Kidney (tissue), 14 donors: Measurements from ENCODE around the gene CAPN12. TPM values are rescaled to one million over a fixed set of nuclear protein-coding genes. Genes with fewer than 3 reads are reported as not detected.
"Not testable (repeated sequence)": the region's sequence is repeated elsewhere in the genome, so short reads cannot be mapped to it uniquely, and the experiment has no call there.

ENCODE experiments used
- DNase-seq, 5 donors: peaks; one replicate each; pipeline ENCODE4 v3.0.0-alpha.2; 2013 to 2020
- FAIRE-seq: peaks from 2 replicates; lab custom pipeline; 2012; peaks lifted over from hg19 to GRCh38; lab: Jason Lieb, UNC
- H3K27ac ChIP-seq, 2 donors: one replicate each; pipeline ENCODE4 v1.7.0; 2013; ENCODE audit warnings: low read depth in 2 of 2, low read length in 2 of 2, inconsistent platforms in 1 of 2
- H3K27me3 ChIP-seq: one replicate; pipeline ENCODE4 v1.7.1; 2013; ENCODE audit warnings: low read length, inconsistent platforms; ENCODE audit not compliant: control insufficient read depth, insufficient read depth
- H3K36me3 ChIP-seq, 3 donors: one replicate each; pipeline versions ENCODE4 v1.7.0 to v1.7.1; 2013; ENCODE audit warnings: low read length in 3 of 3, control low read depth in 1 of 3, inconsistent platforms in 1 of 3; ENCODE audit not compliant: insufficient read depth in 3 of 3, control insufficient read depth in 2 of 3
- H3K4me1 ChIP-seq, 3 donors: one replicate each; pipeline versions ENCODE4 v1.7.0 to v1.7.1; 2013; ENCODE audit warnings: low read length in 3 of 3, inconsistent platforms in 1 of 3, low read depth in 1 of 3; ENCODE audit not compliant: control insufficient read depth in 2 of 3, insufficient read depth in 2 of 3
- H3K4me3 ChIP-seq, 3 donors: one replicate each; pipeline versions ENCODE4 v1.7.0 to v1.8.1; 2013; ENCODE audit warnings: low read length in 3 of 3, control low read depth in 1 of 3, inconsistent platforms in 1 of 3
- H3K9ac ChIP-seq, 3 donors: one replicate each; pipeline versions ENCODE4 v1.7.0 to v1.7.1; 2013; ENCODE audit warnings: low read length in 3 of 3, control low read depth in 1 of 3, inconsistent platforms in 1 of 3
- H3K9me3 ChIP-seq, 3 donors: one replicate each; pipeline versions ENCODE4 v1.7.0 to v1.7.1; 2013; ENCODE audit warnings: low read length in 3 of 3, control low read depth in 1 of 3, inconsistent platforms in 1 of 3; ENCODE audit not compliant: control insufficient read depth in 2 of 3, insufficient read depth in 1 of 3
- CTCF ChIP-seq: IDR thresholded peaks from 3 replicates; pipeline ENCODE4 v1.5.1; 2012; ENCODE audit warnings: mild to moderate bottlenecking, moderate library complexity, borderline replicate concordance; ENCODE audit not compliant: insufficient read depth; ENCODE audit errors: extremely low read depth
- intact Hi-C: fragments of 100-400 bp; cut with DNase I; formaldehyde crosslinking; loops from one replicate; pipeline ENCODE4 v1.11.1; 2022
- polyA plus RNA-seq: library from polyadenylated mRNA; stranded (reverse); fragments of 350-450 nt; fragmentation: Illumina TruSeq; extraction: RNeasy Lipid Tissue Mini Kit (QIAGEN cat#74804); gene quantifications from one replicate; pipeline ENCODE4 v1.2.3, GENCODE V29; 2014; ENCODE audit warnings: low read depth, low replicate concordance; ENCODE audit not compliant: insufficient read depth
- total RNA-seq: library from RNA; stranded (reverse); fragmentation: NEBNext Ultra II Directional; extraction: Animal tissue kit (Norgen Biotek cat#: 25700); gene quantifications from one replicate; pipeline ENCODE4 v1.2.1, GENCODE V29; 2021
- donor health status: control.
- donor health status: control.
- donor health status: control.
- donor health status: control.
- donor health status: control.
- donor health status: DM: yes; HTN: yes; CAD: no.
- donor health status: Normal renal cell carcinoma (clear cell type).

The CAPN12 gene
- total and polyA plus RNA-seq, 2 donors from 2014 or later = 27.1 to 31.1 TPM

DNA sequence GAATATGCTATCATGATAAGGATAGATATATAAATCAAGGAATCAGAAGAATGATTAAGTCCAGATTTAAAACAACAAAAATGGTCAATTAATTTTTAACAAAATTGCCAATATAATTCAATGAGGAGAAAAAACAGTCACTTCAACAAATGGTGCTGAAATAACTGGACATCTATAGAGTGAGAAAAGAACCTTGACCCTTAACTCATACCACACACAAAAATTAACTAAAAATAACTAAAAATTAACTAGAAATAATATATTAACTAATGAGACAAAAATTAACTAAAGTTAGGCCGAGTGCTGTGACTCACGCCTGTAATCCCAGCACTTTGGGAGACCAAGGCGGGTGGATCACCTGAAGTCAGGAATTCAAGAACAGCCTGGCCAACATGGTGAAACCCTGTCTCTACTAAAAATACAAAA lies 19.5 kb upstream of the CAPN12 start:
- intact Hi-C loops = no loop called here
- no peaks in the 10 kb centered on the region for H3K27me3 ChIP-seq
- peaks cover 0 to 5% (median 0%) of the 10 kb centered on the region in 3 donors for H3K4me1 ChIP-seq
- FAIRE-seq (peak; percentile 90), DNase-seq (peak in 1 of 5 donors; percentile 29)
- H3K9ac ChIP-seq = no peak overlapping the region
- H3K27ac ChIP-seq = peak overlapping the region; percentile 7 to 37
- H3K36me3 ChIP-seq = no peaks in the 10 kb centered on the region
- TF ChIP-seq CTCF = no peak
- H3K4me3 ChIP-seq = no peak overlapping the region
- no peaks in the 10 kb centered on the region for H3K9me3 ChIP-seq

DNA sequence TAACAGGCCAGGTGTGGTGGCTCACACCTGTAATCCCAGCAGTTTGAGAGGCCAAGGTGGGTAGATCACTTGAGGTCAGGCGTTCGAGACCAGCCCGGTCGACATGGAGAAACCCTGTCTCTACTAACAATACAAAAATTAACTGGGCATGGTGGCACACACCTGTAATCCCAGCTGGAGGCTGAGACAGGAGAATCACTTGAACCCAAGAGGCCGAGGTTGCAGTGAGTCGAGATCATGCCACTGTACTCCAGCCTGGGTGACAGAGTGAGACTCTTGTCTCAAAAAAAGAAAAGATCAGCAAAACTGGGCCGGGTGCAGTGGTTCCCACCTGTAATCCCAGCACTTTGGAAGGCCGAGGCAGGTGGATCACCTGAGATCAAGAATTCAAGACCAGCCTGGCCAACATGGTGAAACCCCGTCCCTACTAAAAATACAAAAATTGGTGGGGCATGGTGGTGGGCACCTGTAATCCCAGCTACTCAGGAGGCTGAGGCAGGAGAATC lies 17.7 kb upstream of the CAPN12 start:
- H3K36me3 ChIP-seq, intact Hi-C loops, H3K27ac ChIP-seq, FAIRE-seq, H3K27me3 ChIP-seq, H3K4me1 ChIP-seq, H3K9me3 ChIP-seq, H3K9ac ChIP-seq, DNase-seq, H3K4me3 ChIP-seq: not testable (repeated sequence)

- intact Hi-C loops, FAIRE-seq: not testable (repeated sequence)
Measured at GRCh38 chr19:38760805-38761517, 16.7 kb upstream of the CAPN12 start.

GRCh38 chr19:38759590-38760003 lies 15.3 kb upstream of the CAPN12 start:
- no peak for FAIRE-seq
- Histone ChIP-seq H3K36me3 (no peaks in the 10 kb centered on the region), H3K27me3 (no peaks in the 10 kb centered on the region), H3K9me3 (no peaks in the 10 kb centered on the region), H3K9ac (no peak overlapping the region), H3K4me3 (no peak overlapping the region), H3K4me1 (peaks cover 0 to 5% (median 0%) of the 10 kb centered on the region in 3 donors), H3K27ac (peak overlapping the region; percentile 83 to 85)
- DNase-seq = no peak
- no peak for TF ChIP-seq CTCF
- intact Hi-C loops = loop anchor here (10.0 kb wide), 1 partner anchor 45 kb away; no protein-coding TSS in a partner anchor

More at GRCh38 chr19:38760805-38761517, 16.7 kb upstream of the CAPN12 start:
- not testable (repeated sequence) for H3K9ac ChIP-seq, H3K27me3 ChIP-seq, H3K27ac ChIP-seq, H3K4me1 ChIP-seq, H3K9me3 ChIP-seq, DNase-seq, H3K4me3 ChIP-seq, H3K36me3 ChIP-seq

DNA sequence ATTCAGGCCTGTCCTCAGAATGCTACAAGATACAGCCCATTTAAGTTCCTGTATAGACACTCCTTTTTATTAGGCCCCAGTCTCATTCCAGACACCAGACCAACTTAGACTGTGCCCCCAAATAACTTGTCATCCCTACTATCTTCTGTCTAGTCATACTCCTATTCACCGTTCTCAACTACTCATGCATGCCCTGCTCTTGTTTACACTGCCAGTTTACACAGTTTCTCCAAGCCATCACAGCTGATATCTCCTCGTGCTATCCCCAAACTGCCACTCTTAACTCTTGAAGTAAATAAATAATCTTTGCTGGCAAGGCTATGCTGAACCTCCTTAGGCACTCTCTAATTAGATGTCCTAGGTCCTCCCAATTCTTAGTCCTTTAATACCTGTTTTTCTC lies 9.9 kb upstream of the CAPN12 start:
- H3K27me3 ChIP-seq, DNase-seq, H3K9me3 ChIP-seq, FAIRE-seq, H3K4me3 ChIP-seq, H3K36me3 ChIP-seq, H3K27ac ChIP-seq, H3K9ac ChIP-seq, H3K4me1 ChIP-seq: not testable (repeated sequence)
- intact Hi-C loops = loop anchor here (10.0 kb wide), 1 partner anchor 51 kb away; no protein-coding TSS in a partner anchor

DNA sequence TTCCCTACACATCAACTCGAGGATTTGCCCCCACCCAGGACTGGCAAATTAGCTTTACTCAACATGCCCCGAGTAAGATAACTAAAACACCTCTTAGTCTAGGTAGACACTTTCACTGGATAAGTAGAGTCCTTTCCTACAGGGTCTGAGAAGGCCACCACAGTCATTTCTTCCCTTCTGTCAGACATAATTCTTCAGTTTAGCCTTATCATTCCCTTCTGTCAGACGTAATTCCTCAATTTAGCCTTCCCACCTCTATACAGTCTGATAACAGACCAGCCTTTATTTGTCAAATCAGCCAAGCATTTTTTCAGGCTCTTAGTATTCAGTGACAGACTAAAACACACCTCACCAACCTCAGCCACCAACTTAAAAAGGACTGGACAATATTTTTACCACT lies 9.5 kb upstream of the CAPN12 start:
- DNase-seq, H3K36me3 ChIP-seq, H3K27me3 ChIP-seq, FAIRE-seq, H3K27ac ChIP-seq, H3K9me3 ChIP-seq, H3K4me1 ChIP-seq, H3K4me3 ChIP-seq, H3K9ac ChIP-seq: not testable (repeated sequence)
- intact Hi-C loops = loop anchor here (10.0 kb wide), 1 partner anchor 51 kb away; no protein-coding TSS in a partner anchor
